ENCODE data around the gene RAX2. TPM values are rescaled to one million over a fixed set of nuclear protein-coding genes. Genes with fewer than 3 reads are reported as not detected.

Gene RAX2
- total and polyA plus RNA-seq, 2 of the 13 experiments (the other 11 are each of a cell fraction or from before 2014, with no cell fraction given): not detected

DNA sequence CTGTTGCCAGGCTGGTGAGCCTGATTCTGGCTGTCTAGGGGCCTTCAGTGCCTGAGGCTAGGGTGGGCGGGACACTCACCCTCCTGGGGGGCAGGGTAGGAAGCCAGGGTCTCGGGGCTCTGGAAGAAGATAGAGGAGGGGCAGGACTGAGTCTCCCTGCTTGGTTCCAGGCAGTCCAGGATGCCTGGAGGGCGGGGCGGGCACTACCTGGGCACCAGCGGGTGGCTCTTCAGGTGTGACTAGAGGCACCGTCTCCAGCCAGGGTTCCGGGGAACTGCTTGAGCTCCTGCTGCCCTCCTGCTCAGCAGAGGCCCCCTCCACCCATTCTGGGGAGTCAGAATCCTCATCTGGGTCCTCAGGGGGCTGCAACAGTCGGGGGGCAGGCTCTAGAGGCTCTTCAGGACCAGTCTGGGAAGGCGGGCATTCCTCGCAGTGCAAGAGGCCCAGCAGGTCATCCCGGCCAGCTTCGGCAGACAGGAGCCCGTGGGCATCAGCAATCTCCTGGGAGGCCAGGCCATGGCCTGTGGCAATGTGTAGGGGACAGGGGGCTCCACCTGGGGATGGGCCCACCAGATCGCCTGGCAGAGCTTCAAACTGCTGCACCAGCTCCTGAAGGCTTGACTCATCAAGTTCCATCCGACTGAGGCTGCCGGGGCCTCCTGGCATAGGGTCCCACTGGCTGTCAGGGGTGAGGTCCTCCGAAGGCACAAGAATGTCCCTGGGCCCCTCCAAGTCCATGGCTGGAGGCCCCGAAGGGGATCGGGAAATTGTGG lies 12.4 kb downstream of the RAX2 start:
- BruUV-seq (replicated peaks): no TSS peak
- 98% methylated on average over 9 of the region's 19 CpGs for WGBS (ENCODE audit: low lambda C conversion rate)
- intact Hi-C loops (cut with micrococcal nuclease; ENCODE audit: unreplicated experiment): loop anchor here (10.0 kb wide), 1 partner anchor 55 kb away; the partner anchor contains the start of genes PIP5K1C and TJP3

More for the DNA sequence above, 12.4 kb downstream of the RAX2 start:
- Histone ChIP-seq H3K9ac (ENCODE audit: insufficient read depth, low read depth, low read length) (no peak overlapping the region), H3K36me3 (replicated peaks in 1 of 2; ENCODE audit: control insufficient read depth in 1 of 2, insufficient read depth in 2 of 2, low read length in 2 of 2) (peaks cover 0 to 8% of the 10 kb centered on the region in 2 experiments; a peak in 2 of 5 replicates), H4K20me1 (ENCODE audit: insufficient read depth, low read length) (no peaks in the 10 kb centered on the region), H3K4me2 (ENCODE audit: low read depth, low read length) (peak overlapping the region; percentile 88; the same call in 1 of the 2 replicates), H3K79me2 (ENCODE audit: insufficient read depth, low read length) (peaks cover 12% of the 10 kb centered on the region), H3K4me3 (replicated peaks in 1 of 3; ENCODE audit: insufficient read depth in 1 of 3, low read depth in 2 of 3, low read length in 3 of 3) (no peak overlapping the region; a peak in 1 of 6 replicates), H3K27ac (ENCODE audit: extremely low read length, insufficient read depth, low read length) (no peak overlapping the region), H3K4me1 (ENCODE audit: insufficient read depth, low read length) (peaks cover 17% of the 10 kb centered on the region), H3K27me3 (ENCODE audit: control insufficient read depth in 1 of 2, insufficient read depth in 2 of 2, low read length in 2 of 2) (no peaks in the 10 kb centered on the region; a peak in 1 of 5 replicates), H2AFZ (ENCODE audit: low read length) (no peak overlapping the region), H3K9me3 (ENCODE audit: low read length) (no peaks in the 10 kb centered on the region)
- POLR2A ChIA-PET: no interaction called here
- DNase-seq (ENCODE audit: low spot score): no peak
- TF ChIP-seq ZNF501 (CRISPR knock-in tag; IDR thresholded peaks at IDR 0.05): no peak
- TF ChIP-seq ZBTB21 (CRISPR knock-in tag; IDR thresholded peaks at IDR 0.05): no peak
- no peak for TF ChIP-seq ZNF816 (CRISPR knock-in tag; IDR thresholded peaks at IDR 0.05; ENCODE audit: borderline replicate concordance)
- no peak for TF ChIP-seq PHF21A (CRISPR knock-in tag; IDR thresholded peaks at IDR 0.05)
- TF ChIP-seq DRAP1 (CRISPR knock-in tag; IDR thresholded peaks at IDR 0.05): no peak
- TF ChIP-seq, protein P1, sequence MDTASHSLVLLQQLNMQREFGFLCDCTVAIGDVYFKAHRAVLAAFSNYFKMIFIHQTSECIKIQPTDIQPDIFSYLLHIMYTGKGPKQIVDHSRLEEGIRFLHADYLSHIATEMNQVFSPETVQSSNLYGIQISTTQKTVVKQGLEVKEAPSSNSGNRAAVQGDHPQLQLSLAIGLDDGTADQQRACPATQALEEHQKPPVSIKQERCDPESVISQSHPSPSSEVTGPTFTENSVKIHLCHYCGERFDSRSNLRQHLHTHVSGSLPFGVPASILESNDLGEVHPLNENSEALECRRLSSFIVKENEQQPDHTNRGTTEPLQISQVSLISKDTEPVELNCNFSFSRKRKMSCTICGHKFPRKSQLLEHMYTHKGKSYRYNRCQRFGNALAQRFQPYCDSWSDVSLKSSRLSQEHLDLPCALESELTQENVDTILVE (CRISPR knock-in tag; IDR thresholded peaks at IDR 0.05): no peak
- no peak for TF ChIP-seq ZFP62 (CRISPR knock-in tag; IDR thresholded peaks at IDR 0.05)
- no peak for TF ChIP-seq ISX (CRISPR knock-in tag; conservative IDR thresholded peaks at IDR 0.05)
- TF ChIP-seq TIGD3 (CRISPR knock-in tag; IDR thresholded peaks at IDR 0.05; ENCODE audit: borderline replicate concordance): no peak
- no peak for TF ChIP-seq ZNF839 (CRISPR knock-in tag; IDR thresholded peaks at IDR 0.05; ENCODE audit: borderline replicate concordance)
- TF ChIP-seq ZNF570 (CRISPR knock-in tag; IDR thresholded peaks at IDR 0.05; ENCODE audit: borderline replicate concordance): no peak
- TF ChIP-seq JARID2 (CRISPR knock-in tag; IDR thresholded peaks at IDR 0.05; ENCODE audit: insufficient replicate concordance): no peak
- TF ChIP-seq MIXL1 (CRISPR knock-in tag; IDR thresholded peaks at IDR 0.05): no peak
- TF ChIP-seq IKZF4 (CRISPR knock-in tag; IDR thresholded peaks at IDR 0.05; ENCODE audit: borderline replicate concordance, low read depth, not compliant biosample characterization): no peak
- TF ChIP-seq NFYC (CRISPR knock-in tag; IDR thresholded peaks at IDR 0.05): no peak
- in situ Hi-C loops (cut with HindIII; ENCODE audit: extremely low pct_ligation_motif_present, low pct_unique_long_range_greater_than_20kb): no loop called here
- no peak for ATAC-seq
- CTCF ChIA-PET (ENCODE audit: low intra/inter-chr PET ratio, low total read pairs): no interaction called here
- FAIRE-seq: no peak
